ENCODE measurements around the gene PGBD2.

The PGBD2 gene

DNA sequence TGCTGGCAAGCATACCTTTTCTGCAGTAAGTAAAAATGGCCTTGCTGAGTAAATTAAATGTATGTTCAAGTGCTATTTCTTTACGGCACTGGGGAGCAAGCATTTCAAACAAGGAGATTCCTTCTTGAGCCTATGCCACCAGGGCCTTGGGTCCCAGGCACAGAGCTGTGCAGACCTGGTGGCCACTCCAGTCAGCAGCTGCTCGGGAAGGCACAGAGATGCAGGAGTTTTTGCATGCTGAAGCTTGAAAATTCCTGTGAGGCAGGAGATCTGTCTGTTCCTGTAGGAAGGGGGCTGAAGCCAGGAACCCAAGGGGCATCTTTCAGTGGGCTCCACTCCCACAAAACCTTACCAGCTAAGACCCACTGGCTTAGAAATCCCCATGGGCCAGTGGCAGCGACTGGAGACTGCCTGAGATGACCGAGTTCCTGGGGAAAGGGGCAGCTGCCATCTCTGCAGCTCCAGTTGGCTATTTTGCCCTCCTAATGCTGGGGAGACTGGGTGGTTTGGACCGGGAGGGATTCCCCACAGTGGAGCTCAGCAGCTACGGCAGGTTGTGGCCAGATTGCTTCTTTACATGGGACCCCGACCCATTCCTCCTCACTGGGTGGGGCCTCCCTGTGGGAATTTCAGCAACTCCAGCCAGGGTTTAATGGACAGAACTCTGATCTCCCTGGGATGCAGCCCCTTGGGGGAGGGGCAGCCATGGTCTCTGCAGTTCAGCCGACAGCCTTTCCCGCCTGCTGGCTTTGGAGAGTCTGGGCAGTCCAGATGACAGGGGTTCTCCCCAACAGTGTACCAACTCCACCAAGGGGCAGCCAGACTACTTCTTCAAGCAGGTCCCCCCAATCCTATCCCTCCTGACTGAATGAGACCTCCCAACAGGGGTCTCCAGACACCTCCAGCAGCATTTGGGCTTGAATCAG lies 8.4 kb upstream of the PGBD2 start:
- DNase-seq (ENCODE audit: extremely low spot score): no peak
- TF ChIP-seq CTCF (IDR thresholded peaks at IDR 0.05; ENCODE audit: control extremely low read depth, extremely low read depth, low read depth, missing control alignments): no peak
- ChIA-PET CTCF (no interaction called here), POLR2A (no interaction called here)

DNA sequence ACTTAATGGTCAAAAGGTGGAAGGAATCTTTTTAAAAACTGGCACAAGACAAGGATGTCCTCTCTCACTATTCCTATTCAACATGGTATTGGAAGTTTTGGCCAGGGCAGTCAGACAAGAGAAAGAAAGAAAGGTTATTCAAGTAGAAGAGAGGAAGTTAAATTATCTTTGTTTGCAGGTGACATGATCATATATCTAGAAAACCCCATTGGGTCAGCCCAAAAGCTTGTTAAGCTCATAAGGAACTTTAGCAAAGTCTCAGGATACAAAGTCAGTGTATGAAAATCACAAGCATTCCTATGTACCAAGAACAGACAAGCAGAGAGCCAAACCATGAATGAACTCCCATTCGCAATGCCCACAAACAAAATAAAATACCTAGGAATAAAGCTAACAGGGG lies 5.4 kb upstream of the PGBD2 start:
- CTCF ChIA-PET: interaction anchor here (0.6 to 1.6 kb wide), 4 partner anchors 9 to 27 kb away, joined by 3 to 4 read pairs (median 4); no protein-coding TSS in a partner anchor
- TF ChIP-seq CTCF (IDR thresholded peaks at IDR 0.05; ENCODE audit: control extremely low read depth, extremely low read depth, low read depth, missing control alignments): no peak
- no peak for DNase-seq (ENCODE audit: extremely low spot score)
- POLR2A ChIA-PET: no interaction called here

GRCh38 chr1:248901578-248901977 lies 4.5 kb upstream of the PGBD2 start:
- no peak for TF ChIP-seq CTCF (IDR thresholded peaks at IDR 0.05; ENCODE audit: control extremely low read depth, extremely low read depth, low read depth, missing control alignments)
- POLR2A ChIA-PET: no interaction called here
- no peak for DNase-seq (ENCODE audit: extremely low spot score)
- CTCF ChIA-PET: no interaction called here

- TF ChIP-seq CTCF (IDR thresholded peaks at IDR 0.05; ENCODE audit: control extremely low read depth, extremely low read depth, low read depth, missing control alignments): no peak
- ChIA-PET POLR2A (no interaction called here), CTCF (interaction anchor here (0.7 to 1.8 kb wide), 5 partner anchors 10 to 63 kb away, joined by 3 to 6 read pairs (median 5); no protein-coding TSS in a partner anchor)
- no peak for DNase-seq (ENCODE audit: extremely low spot score)
These were observed 1.4 kb upstream of the PGBD2 start for GRCh38 chr1:248904437-248905216.

- CTCF ChIA-PET: interaction anchor here (0.6 to 1.4 kb wide), 6 partner anchors 17 to 44 kb away, joined by 3 to 4 read pairs (median 3); no protein-coding TSS in a partner anchor
- DNase-seq (ENCODE audit: extremely low spot score): no peak
- POLR2A ChIA-PET: no interaction called here
- TF ChIP-seq CTCF (IDR thresholded peaks at IDR 0.05; ENCODE audit: control extremely low read depth, extremely low read depth, low read depth, missing control alignments): no peak
These were observed 400 bp upstream of the PGBD2 start for GRCh38 chr1:248905662-248906008.

Data from GM10248 (cell line).